Sigmoid colon (tissue), 4 donors: ENCODE results near the gene MYO15B.

Experiments
- CTCF ChIP-seq, 4 experiments: fragments of 450-650 bp in 3 of 4; fragments of 200-600 bp in 1 of 4; IDR thresholded peaks; one replicate each; pipeline ENCODE4 v1.5.1; 2016 to 2019; ENCODE audit warnings: antibody characterized with exemption in 4 of 4, mild to moderate bottlenecking in 3 of 4, moderate library complexity in 2 of 4
- EP300 ChIP-seq, 4 donors: sonication (generic); formaldehyde crosslinking; IDR thresholded peaks; one replicate each; pipeline ENCODE4 v1.6.1; 2017; ENCODE audit warnings: antibody characterized with exemption in 4 of 4
- POLR2A ChIP-seq, 2 donors: fragments of 450-650 bp; IDR thresholded peaks; one replicate each; pipeline ENCODE4 v1.6.1; 2016; ENCODE audit warnings: antibody characterized with exemption in 2 of 2, mild to moderate bottlenecking in 2 of 2, moderate library complexity in 2 of 2
- POLR2AphosphoS5 ChIP-seq, 4 donors: sonication (generic); formaldehyde crosslinking; IDR thresholded peaks; one replicate each; pipeline ENCODE4 v1.6.1; 2017; ENCODE audit warnings: antibody characterized with exemption in 4 of 4

GRCh38 chr17:75612906-75613626 lies 25.5 kb downstream of the MYO15B start:
- TF ChIP-seq CTCF (IDR thresholded peaks at IDR 0.05) (no peak), POLR2AphosphoS5 (IDR thresholded peaks at IDR 0.05) (no peak), POLR2A (IDR thresholded peaks at IDR 0.05) (no peak), EP300 (IDR thresholded peaks at IDR 0.05) (no peak)
